HG03060 (cell line): Measurements from ENCODE around the gene KLHL29.

Source experiments
- ATAC-seq: cut with Tn5 transposase; IDR thresholded peaks from one replicate; pipeline ENCODE4 v1.9.1; 2021; ENCODE audit warnings: low read depth, moderate number of reproducible peaks; ENCODE audit not compliant: unreplicated experiment

KLHL29 gene

DNA sequence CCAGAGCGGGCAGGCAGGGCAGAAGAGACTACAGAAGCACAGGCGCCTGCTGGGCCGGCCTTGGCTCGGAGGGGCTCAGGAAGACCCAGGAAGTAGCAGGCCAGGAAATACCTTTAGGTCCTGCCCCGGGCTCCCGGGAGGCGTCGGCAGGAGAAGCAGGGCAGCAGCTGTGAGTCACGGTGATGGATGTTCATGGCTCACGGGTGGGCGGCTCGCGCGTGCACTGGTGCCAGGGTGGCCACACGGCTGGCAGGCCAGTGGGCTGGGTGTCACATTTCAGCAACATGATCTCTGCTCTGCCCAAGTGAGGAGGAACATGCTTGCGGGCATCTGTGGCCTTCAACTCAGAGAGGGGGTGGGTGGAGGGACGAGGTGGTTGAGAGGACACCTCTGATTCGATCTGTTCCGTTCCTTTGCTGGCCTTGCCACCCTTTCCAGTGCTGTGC, 139.3 kb downstream of the KLHL29 start:
- no peak for ATAC-seq

DNA sequence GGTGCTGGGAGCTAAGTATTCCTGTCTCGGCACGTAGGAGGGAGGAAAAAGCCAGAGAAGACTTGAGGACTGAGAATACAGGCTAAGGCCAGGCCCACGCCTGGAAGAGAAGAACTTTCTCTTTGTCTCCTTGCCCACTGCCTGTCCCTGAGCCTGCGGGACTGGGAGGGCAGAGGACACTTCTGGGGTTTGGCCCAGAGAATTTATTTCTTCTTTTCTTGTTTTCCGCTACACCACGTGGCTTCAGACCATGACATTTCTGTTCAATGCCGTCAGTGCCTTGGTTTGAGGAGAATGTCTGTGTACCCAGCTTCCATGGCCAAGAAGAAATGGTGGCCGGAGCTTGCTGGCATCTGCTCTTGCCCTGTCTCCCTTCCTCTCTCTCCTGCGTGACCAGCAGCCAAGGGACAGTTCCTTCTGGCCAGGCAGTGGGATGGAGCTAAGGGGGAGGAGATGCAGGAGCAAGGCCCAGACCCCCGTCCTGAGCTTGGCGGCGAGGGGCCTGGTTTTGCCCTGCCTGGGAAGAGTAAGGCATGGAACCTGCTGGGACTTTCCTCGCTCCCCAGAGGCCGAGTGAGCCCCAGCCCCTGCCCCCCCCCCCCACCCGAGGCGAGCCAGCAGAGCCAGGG, 140.3 kb downstream of the KLHL29 start:
- no peak for ATAC-seq

DNA sequence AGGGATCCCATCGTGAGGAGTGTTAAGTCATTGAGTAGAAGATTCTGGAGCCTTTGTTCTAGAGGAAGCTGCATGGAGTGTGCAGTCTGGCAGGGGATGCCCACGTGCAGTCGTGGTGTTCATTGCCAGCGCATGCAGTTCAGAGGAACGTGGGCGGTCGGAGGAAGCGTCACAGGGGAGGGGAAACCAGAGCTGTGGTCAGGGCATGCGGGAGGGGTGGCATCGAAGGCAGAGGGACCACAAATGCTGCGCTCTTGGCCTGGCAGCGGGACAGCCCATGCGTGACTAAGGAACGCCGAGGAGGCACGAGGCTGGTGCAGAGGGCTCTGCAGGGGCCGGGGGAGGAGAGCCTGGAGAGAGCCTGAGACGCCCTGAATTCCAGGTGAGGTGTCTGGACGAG, 141.1 kb downstream of the KLHL29 start:
- ATAC-seq = no peak

DNA sequence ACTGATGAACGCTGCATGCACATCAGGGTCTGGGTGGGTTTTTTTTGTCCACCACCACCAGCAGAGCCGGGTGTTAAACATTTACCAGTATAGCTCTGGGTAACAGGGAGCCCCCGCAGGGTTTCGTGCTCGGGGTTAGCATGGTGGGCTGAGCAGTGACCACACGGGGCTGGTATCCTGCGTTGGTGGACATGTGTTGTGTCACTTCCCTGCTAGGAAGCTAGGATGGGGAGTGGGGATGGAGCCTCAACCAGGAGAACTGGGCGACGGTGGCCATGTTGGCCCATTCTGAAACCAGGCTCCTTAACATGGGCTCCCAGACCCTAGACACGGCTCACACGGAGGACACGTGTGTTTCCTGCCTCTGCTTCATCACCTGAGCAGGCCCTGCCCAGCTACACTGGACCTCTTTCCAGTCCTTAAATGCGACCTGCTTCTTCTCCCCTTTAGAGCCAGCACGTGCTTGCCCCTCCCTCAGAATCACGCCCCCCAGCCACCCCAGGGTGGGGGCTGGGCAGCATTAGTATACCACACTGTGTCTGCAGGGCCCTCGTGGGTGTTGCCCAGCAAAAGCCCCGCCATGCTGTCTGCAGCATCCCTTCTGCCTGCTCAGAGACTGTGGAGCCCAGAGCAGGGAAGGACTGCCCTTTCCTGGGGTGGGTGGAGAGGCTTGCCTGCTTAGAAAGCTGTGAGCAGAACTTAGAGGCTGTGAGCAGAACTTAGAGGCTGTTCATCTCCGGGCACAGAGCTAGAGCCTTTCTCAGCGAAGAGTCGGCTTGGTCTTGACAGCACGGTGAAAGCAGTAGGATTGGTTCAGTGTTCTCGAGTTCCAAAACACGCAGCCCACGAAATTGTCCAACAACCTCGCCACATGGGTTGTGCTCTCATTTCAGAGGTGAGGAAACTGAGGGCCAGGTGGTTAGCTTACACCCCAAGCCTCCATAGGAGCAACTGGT, 142.1 kb downstream of the KLHL29 start:
- ATAC-seq = no peak

DNA sequence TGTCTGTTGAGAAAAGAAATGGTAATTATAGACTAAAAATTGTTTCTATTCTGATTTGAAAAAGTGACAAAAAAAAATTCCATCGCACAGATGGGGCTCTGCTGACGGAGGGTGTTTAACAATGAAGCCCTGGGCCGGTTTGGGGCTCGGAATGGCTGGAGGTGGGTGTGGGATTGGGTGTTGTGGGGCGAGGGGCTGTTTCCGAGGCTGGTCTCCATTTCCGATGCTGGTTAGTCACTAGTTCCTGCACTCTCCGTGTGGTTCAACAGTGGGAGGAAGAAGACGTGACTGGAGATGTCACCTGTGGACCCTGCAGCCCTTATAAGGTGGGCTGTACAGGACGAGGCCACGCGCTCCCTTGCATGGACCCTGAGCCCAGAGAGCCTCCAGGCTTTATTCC, 143.2 kb downstream of the KLHL29 start:
- no peak for ATAC-seq

DNA sequence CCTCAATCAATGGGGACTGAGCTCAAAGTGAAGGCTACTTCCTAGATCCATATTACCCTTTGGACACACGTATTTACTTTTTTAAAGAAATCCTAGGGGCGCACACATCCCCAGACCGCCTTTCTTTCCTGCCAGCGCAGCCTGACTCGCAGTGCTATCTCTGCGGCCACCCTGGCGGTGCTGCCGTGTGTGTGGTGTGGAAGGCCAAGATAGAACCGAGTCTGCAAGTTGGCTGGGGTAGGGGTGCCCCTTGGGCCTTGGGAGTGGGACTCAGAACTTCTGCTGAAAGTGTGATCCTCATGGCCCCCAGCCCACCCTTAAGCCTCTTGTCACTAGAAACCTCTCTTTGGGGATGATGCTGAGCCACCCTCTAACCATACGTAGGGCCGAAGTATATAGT, 143.7 kb downstream of the KLHL29 start:
- no peak for ATAC-seq

DNA sequence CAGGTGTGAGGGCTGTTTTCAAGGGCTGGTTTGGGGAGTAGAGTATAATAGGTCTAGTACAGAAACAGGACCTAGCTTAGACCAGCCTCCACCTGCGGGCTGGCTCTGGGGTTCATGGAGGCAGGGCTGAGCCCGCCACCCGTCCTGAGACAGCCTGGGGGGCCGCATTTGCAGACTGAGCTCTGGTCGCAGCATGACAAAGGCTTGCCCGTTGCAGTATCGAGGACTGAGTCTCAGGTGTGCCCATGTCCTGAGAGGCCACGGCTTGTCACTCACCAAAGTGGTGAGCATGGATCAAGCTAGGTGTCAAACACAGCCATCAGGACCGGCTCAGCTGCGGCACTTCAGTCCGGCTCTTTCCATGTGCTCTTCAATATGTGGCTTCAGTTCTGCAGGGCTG, 144.7 kb downstream of the KLHL29 start:
- no peak for ATAC-seq

DNA sequence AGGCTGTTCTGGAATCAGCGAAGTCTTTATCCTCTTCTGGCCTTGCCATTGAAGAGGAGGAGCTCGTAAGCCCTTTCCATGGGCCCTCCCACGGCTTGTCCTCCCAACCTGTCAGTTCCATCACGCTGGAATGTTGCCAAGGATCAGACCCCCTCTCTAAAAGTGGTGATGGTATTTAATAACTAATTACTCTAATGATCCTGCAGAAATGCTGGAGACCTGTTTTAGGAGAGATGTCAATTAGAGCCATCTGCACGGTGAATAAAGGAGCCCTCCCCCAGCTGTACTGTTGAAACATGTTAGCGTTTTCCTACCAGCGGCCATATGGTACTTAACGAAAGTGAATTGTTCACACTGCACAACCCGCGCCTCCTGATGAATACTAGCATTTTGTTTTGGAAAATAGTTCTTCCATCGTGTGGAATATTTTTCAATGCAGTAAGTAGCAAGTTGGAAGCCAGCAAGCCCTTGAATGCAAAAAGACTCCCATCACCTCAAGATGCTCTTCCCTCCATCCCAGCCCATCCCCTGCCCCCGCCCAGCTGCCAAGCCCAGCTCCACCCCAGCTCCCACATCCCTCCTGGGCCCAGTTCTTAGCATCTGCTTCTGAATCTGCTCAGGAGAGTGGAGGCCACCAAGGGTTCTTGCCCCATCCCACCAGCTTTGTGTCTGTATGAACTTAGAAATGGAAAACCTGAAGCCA, 145.4 kb downstream of the KLHL29 start:
- ATAC-seq = no peak

DNA sequence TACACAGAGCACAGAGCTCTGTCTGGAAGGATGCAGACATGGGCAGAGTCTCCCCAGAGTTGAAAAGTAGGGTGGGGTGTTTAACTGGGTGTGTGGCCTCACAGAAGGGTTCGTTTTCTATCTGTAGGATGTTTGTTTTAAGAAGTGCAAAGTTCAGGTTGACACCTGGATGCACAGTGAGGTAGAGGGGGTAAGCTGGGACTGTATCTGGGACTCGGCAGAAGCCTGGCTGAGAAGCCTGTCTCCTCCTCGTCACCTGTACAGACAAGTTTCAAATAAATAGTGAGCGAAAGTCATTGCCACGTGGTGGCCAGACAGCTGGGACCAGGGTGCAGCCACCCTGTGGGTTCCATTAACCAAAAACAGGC, 145.9 kb downstream of the KLHL29 start:
- no peak for ATAC-seq

DNA sequence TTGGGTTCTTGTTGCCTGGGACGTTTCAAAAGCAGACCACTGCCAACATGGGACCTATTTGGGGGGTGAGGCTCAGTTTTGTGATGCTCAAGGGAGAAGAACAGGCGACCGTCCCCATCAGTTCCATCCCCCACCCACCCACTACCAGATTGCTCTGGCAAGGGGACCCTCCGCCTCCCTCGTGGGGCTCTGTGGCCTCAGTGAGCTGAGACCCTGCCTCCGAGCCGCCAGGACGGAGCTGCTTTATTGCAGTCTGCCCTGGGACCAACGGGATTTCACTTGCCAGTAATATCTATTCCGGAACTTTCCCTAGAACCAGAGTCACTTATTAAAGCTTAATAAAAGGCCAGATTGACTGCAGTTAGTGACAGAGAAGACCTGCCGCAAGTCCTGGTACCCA, 146.3 kb downstream of the KLHL29 start:
- ATAC-seq = no peak

- ATAC-seq = no peak
Observed at GRCh38 chr2:23531881-23532280, 146.9 kb downstream of the KLHL29 start.

- ATAC-seq = no peak
Observed at GRCh38 chr2:23532391-23533337, 147.7 kb downstream of the KLHL29 start.

DNA sequence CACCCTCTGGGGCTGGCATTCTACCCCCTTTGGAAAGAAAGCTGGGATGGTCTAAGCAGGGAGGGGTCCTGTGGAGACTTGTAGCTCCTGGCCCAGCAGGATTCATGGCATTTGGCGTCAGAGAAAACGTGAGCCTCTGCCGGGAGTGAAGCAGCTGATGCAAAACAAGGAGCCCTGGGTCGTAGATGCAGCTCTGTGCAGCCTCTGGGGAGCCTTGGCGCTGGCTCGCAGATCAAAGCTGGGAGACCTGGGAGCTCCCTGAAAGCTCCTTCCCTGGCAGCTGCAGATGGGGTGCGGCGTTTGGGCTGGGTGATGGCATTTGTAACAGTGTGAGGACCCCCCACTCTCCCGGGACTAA, 148.3 kb downstream of the KLHL29 start:
- ATAC-seq = no peak

DNA sequence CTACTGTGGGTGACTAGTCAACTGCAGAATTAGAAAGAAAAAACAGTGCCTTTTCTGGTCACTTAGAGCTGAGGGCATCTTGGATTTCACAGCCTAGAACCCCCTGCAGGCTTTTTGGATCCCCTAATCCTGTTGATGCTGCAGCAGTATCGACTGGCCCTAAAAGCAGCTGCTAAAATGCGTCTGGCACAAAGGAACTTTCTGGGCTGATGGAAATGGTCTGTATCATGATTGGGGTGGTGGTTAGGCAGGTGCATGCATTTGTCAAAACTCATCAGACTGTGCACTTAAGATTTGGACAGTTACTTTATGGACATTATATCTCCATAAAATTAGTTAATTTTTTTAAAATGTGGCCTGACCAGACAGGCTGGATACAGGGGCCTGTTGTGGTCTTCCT, 149.8 kb downstream of the KLHL29 start:
- ATAC-seq = no peak

- no peak for ATAC-seq
Observed at GRCh38 chr2:23536326-23536725, 151.3 kb downstream of the KLHL29 start.

GRCh38 chr2:23537991-23538390, 153.0 kb downstream of the KLHL29 start:
- no peak for ATAC-seq

DNA sequence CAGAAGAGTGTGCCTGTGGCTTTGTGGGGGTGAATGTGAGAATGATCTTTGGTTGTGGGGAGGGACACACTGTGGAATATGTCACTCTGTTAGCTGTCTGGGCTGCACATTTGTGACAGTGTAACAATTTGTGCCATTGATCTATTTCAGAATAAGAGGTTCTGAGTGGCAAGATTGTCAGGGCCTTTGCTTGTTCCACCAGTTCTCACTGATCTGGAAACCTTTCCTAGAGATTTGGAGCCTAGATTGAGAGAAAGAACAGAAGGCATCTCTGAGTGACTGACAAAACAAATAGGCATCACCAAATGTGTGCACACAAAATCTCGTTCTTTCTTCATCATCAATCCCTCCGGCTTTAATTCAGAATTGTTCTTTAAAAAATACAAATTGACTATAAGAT, 153.6 kb downstream of the KLHL29 start:
- ATAC-seq = no peak

- no peak for ATAC-seq
Observed at GRCh38 chr2:23540804-23541360, 155.9 kb downstream of the KLHL29 start.

- no peak for ATAC-seq
Observed at GRCh38 chr2:23541503-23542229, 156.7 kb downstream of the KLHL29 start.
